GM20431 (cell line): ENCODE results near the gene UPF3B.
"Not testable (repeated sequence)": the region's sequence is repeated elsewhere in the genome, so short reads cannot be mapped to it uniquely, and the experiment has no call there.

Experiments used
- in situ Hi-C: fragments of 300-500 bp; cut with MseI, MboI; formaldehyde crosslinking; loops from one replicate; pipeline ENCODE4 v1.15.0; 2020; ENCODE audit warnings: low sequenced_read_pairs; ENCODE audit not compliant: unreplicated experiment

UPF3B gene

GRCh38 chrX:119852382-119853353, at the start of gene UPF3B:
Gene UPF3B, minus strand, starts transcription at chrX:119852963. Its CDS starts 35 bp downstream, at chrX:119852928.
- in situ Hi-C loops = no loop called here

GRCh38 chrX:119900976-119901375, 48.2 kb upstream of the UPF3B start:
- in situ Hi-C loops = no loop called here

GRCh38 chrX:119899125-119899524, 46.4 kb upstream of the UPF3B start:
- in situ Hi-C loops = no loop called here

- in situ Hi-C loops = no loop called here
These were observed 43.1 kb upstream of the UPF3B start, which contains the start of gene AKAP14 for GRCh38 chrX:119895843-119896326. Gene AKAP14, plus strand, starts transcription at chrX:119895893. Its CDS starts 7,331 bp downstream, at chrX:119903224.

- in situ Hi-C loops = not testable (repeated sequence)
These were observed 39.4 kb upstream of the UPF3B start for GRCh38 chrX:119891961-119892692.

GRCh38 chrX:119890626-119891025, 37.9 kb upstream of the UPF3B start:
- in situ Hi-C loops = not testable (repeated sequence)

- in situ Hi-C loops = no loop called here
These were observed 35.1 kb upstream of the UPF3B start for GRCh38 chrX:119887721-119888425.

GRCh38 chrX:119885554-119886428, 33.0 kb upstream of the UPF3B start:
- in situ Hi-C loops = no loop called here

GRCh38 chrX:119880552-119881437, 28.0 kb upstream of the UPF3B start:
- in situ Hi-C loops = no loop called here

- in situ Hi-C loops = no loop called here
These were observed 27.3 kb upstream of the UPF3B start for GRCh38 chrX:119880076-119880475.

- in situ Hi-C loops = no loop called here
These were observed 26.0 kb upstream of the UPF3B start for GRCh38 chrX:119878740-119879139.

GRCh38 chrX:119871599-119872395, 19.0 kb upstream of the UPF3B start, which contains the start of the genes NDUFA1 and RNF113A:
Gene NDUFA1, plus strand, starts transcription at chrX:119871832. Its CDS starts 80 bp downstream, at chrX:119871912.
Gene RNF113A, minus strand, starts transcription at chrX:119871733. Its CDS starts 120 bp downstream, at chrX:119871613.
- in situ Hi-C loops = no loop called here

- in situ Hi-C loops = no loop called here
These were observed 18.5 kb upstream of the UPF3B start for GRCh38 chrX:119871245-119871598.

- in situ Hi-C loops = no loop called here
These were observed 17.9 kb upstream of the UPF3B start for GRCh38 chrX:119870626-119871131.

GRCh38 chrX:119853444-119853843, 681 bp upstream of the UPF3B start:
- in situ Hi-C loops = no loop called here

- in situ Hi-C loops = no loop called here
These were observed 18.9 kb downstream of the UPF3B start for GRCh38 chrX:119833905-119834304.

- in situ Hi-C loops = no loop called here
These were observed 24.3 kb downstream of the UPF3B start for GRCh38 chrX:119828446-119828845.
